SK-N-MC (cell line): Measurements from ENCODE around the gene HIF1A.

Experiments used
- EZH2 ChIP-seq: fragments of 200-600 bp; sonication (generic); IDR thresholded peaks from one replicate; pipeline ENCODE4 v1.6.1; 2017; ENCODE audit warnings: antibody characterized with exemption
- FOXP2 ChIP-seq: optimal IDR thresholded peaks from 2 replicates; pipeline ENCODE3; 2011; ENCODE audit warnings: mild to moderate bottlenecking, moderate library complexity; ENCODE audit not compliant: insufficient read depth; ENCODE audit errors: extremely low read length, control extremely low read depth
- POLR2AphosphoS5 ChIP-seq: IDR thresholded peaks from 2 replicates; pipeline ENCODE4 v1.6.1; 2012; ENCODE audit warnings: mild to moderate bottlenecking, low read depth, low read length, borderline replicate concordance

- no peak for TF ChIP-seq POLR2AphosphoS5
- TF ChIP-seq EZH2: no peak
- TF ChIP-seq FOXP2: no peak
Measured at GRCh38 chr14:61764342-61765122, 69.2 kb downstream of the HIF1A start.
